Right ventricle myocardium inferior (tissue), 1 donor: ENCODE data around the gene ACTRT2. TPM values are rescaled to one million over a fixed set of nuclear protein-coding genes. Genes with fewer than 3 reads are reported as not detected.

Source experiments
- ATAC-seq: fragments of 200-7000 bp; cut with Tn5 transposase; one replicate; pipeline ENCODE4 v1.9.1; 2020; ENCODE audit warnings: mild to moderate bottlenecking, moderate library complexity
- DNase-seq: peaks from one replicate; pipeline ENCODE4 v3.0.0; 2021; ENCODE audit errors: missing footprints
- intact Hi-C: fragments of 100-400 bp; cut with DNase I; formaldehyde crosslinking; loops from one replicate; pipeline ENCODE4 v1.11.0; 2022
- long read RNA-seq: library from polyadenylated mRNA; unstranded; transcript quantifications from one replicate; pipeline ENCODE4 v2.0.0, GENCODE V29; 2021
- total RNA-seq: library from RNA; stranded (reverse); fragmentation: NEBNext Ultra II Directional; extraction: Animal tissue kit (Norgen Biotek cat#: 25700); gene quantifications from one replicate; pipeline ENCODE4 v1.2.1, GENCODE V29; 2021
- donor health status: DM: no; HTN: yes; CAD: no; lungs with severe emphysema.

ACTRT2 gene
- not detected for total RNA-seq
- long read RNA-seq: 0 reads

- intact Hi-C loops: no loop called here
- peak; percentile 39 for DNase-seq
- no peak for ATAC-seq
Measured at GRCh38 chr1:3021233-3021671, at the start of gene ACTRT2. ACTRT2 (plus strand) TSS chr1:3021467; CDS start chr1:3021687, 220 bp downstream.

DNA sequence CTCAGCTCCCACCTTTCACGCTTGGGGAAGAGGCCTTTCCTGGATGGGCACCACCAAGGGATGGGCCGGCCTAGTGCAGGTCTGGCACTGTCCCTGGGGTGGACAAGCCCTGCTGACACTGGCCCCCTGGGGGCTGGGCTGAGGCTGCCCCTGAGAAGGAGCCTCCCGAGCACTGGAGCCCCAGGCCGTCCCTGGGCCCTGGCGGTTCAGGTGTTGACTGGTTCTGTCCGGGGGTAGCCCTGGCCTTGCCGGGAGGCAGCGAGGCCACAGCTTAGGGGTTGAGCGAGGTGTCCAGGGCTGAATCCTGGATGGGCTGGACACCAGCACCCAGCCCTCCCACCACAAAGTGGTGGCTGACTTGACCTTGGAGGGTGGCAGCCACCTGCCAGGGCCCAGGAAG is 49.7 kb upstream of the ACTRT2 start:
- DNase-seq: no peak
- intact Hi-C loops: no loop called here
- no peak for ATAC-seq

DNA sequence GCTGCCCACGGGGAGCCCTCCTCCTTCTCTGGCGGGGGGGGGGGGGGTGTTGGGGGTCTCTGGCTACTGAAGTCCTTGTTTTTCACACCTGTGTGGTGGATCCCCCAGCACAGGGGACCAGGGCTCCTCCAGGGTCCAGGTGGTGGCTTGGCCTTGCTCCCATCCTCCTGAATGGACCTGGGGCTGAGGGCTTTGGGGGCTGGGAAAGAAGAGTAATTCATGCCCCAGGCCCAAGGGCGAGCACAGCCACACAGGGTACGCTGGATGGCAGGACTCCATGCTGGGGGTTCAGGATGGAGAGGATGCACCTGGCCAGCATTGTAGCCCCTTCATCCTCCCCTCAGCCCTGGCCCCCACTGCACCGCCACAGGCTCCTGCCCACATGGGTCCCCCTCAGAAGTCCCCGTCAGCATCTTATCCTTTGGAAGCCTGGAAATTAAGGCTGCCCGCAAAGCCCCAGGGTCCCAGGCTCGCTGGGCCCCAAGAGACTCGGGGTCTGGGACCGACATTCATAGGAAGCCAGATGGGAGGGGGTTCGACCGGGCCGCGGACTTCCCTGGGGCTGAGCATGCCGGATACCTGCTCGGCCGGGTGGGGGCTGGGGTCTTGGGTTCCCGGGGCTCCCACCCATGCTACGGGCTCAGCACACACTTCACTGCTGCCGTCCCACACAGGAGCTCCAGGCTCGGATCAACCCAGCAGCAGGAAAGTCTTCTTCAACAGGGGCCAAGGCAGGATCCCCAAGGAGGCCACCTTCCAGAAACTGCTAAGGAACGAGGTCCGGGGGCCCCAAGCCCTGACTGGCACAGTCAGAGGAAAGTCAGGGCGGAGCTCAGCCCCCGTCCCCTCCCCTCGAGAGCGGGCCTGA is 49.0 kb upstream of the ACTRT2 start:
- DNase-seq (peak; percentile 41), ATAC-seq (no peak)
- intact Hi-C loops: no loop called here

GRCh38 chr1:2972879-2973575 is 48.2 kb upstream of the ACTRT2 start:
- intact Hi-C loops: no loop called here
- no peak for ATAC-seq
- no peak for DNase-seq

- intact Hi-C loops: no loop called here
- ATAC-seq (peak; percentile 13), DNase-seq (peak; percentile 44)
Measured at GRCh38 chr1:2973601-2974593, 47.4 kb upstream of the ACTRT2 start.

DNA sequence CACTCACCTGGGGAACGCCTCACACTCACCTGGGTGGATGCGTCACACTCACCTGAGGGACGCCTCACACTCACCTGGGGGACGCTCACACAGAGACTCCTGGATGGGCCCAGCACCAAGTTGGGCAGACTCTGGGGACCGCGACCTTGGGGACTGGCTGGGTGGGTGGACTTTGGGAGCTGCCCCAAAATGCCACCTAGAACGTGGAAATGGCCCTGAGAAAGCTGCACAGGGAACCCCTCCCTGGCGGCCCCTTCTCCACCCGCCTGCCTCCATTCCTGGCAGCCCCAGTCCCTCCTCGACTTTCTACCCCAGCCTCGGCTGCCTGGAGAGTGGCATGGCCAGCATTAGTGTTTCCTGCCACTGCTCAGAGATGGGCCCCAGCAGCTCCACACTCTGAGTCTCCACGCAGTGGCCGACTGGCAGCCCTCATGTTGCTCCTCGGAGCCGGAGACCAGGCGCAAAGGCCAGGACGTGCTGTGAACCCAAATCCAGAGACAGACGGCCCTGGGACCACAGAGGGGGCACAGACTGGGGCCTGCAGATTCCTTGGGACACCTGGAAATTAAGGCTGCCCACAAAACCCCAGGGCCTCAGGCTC is 46.5 kb upstream of the ACTRT2 start:
- DNase-seq: peak; percentile 50
- ATAC-seq: no peak
- intact Hi-C loops: no loop called here

DNA sequence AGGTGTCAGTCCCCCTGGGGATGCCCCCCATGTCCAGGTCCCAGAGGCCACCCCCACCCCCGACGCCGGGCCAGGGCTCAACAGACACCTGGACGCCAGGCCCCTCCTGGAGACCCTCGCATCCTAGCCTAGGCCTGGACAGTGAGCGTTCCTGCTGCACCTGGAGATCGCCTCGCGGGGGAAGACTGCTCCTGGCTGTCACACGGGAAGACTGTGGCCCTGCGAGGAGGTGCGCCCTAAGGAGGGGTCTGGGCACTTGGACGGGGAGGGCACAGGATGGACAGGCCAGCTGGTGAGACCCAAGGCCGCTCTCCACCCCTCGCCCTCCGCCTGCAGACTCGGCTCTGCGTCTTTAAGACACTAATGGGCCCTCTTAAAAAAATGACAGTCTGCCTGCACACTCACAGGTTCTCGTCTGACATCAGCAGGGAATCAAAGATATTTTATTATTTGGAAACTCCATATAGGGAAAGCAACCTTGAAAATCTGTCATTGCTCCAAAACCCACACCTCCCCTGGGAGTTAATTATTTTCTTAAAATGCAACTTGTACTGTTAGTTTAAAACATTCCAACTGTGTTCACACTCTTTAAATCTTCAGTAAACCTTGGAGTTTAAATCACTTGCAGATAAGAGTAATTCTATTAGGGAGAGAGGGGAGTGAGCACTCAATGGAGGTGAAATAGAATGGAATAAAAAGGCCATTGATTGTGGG is 45.6 kb upstream of the ACTRT2 start:
- intact Hi-C loops: no loop called here
- no peak for ATAC-seq

GRCh38 chr1:2976180-2976562 is 45.1 kb upstream of the ACTRT2 start:
- intact Hi-C loops: no loop called here
- peak; percentile 66 for DNase-seq
- ATAC-seq: no peak

More for the DNA sequence above, 45.6 kb upstream of the ACTRT2 start:
- DNase-seq: peak; percentile 55

DNA sequence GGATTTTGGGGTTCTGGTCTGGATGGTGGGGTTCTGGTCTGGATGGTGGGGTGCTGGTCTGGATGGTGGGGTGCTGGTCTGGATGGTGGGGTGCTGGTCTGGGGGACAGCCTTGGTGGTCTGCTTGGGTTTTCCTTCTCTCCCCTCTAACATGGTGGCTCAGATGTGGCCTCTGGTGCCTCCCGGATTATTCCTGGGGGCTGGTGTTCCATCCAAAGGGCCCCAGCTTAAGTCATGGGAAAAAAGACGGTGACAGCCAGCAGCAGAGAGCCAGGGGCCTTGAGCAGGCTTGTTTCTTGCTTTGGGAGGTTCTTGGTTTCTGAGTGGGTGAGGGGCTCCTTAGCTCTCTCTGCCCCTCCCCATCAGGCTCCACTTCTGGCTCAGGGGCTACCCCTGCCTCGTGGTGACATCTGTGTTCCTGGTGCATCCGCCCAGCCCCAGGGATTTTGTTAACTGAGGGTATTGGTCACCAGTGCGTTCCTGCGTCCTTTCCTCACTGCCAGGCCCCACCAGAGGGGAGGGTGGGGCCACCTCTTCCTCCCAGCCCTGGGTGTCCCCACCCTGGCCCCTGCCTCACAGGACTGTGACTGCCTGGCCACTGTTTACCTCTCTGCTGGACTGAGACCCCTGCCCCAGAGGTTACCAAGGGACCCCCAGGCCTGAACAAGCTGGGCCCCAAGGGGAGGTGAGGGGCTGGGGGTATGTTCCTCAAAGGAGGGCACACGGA is 43.2 kb upstream of the ACTRT2 start:
- no peak for DNase-seq
- ATAC-seq: no peak
- intact Hi-C loops: no loop called here

GRCh38 chr1:2978691-2979190 is 42.5 kb upstream of the ACTRT2 start:
- ATAC-seq: no peak
- intact Hi-C loops: no loop called here

DNA sequence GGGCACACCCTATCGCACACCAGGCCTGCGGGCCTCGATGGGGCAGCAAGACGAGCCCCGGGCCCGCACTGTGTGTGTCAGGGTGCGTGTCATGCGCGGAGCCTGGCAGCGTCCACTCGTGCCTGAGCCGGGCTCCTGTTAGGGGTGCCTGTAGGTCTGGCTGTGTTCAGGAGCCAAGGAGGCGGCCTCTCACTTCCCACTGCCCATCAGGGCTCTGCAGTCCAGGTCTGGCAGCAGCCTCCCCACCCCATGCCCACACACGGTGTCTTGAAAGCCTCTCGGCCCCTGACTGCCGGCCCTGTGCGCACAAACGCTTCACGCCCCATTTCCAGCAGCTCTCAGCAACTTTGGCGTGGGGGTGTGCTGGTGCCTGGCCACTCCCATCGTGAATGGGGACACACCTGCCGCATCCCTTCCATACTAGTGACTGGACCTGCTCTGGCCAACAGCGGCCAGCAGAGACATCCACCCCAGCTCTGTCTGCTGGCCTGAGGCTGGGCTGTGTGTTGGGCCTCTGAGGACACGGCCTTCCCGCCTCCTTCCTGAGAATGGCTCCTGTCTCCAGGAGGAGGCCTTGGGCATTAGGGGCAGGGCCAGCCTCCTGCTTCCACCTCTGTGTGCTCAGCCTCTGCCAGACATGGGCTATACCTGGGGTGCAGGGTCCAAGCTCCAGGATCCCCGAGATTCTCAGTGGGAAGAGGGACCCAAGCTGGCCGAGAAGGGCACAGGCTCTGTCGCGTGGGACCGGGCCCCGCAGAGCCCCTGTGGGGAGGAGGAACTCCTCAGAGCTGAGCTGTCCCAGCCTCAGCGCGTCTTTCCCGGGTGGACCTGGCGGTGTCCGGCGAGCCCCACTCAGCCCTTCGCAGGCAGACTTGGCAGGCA is 41.8 kb upstream of the ACTRT2 start:
- DNase-seq (peak; percentile 63), ATAC-seq (no peak)
- intact Hi-C loops: no loop called here

More at GRCh38 chr1:2978691-2979190, 42.5 kb upstream of the ACTRT2 start:
- DNase-seq: no peak

- ATAC-seq: no peak
- DNase-seq: peak; percentile 42
Measured at GRCh38 chr1:2980073-2980791, 41.0 kb upstream of the ACTRT2 start.

GRCh38 chr1:2980849-2981248 is 40.4 kb upstream of the ACTRT2 start:
- intact Hi-C loops: no loop called here
- DNase-seq: peak; percentile 34
- ATAC-seq: no peak

More at GRCh38 chr1:2980073-2980791, 41.0 kb upstream of the ACTRT2 start:
- intact Hi-C loops: no loop called here

DNA sequence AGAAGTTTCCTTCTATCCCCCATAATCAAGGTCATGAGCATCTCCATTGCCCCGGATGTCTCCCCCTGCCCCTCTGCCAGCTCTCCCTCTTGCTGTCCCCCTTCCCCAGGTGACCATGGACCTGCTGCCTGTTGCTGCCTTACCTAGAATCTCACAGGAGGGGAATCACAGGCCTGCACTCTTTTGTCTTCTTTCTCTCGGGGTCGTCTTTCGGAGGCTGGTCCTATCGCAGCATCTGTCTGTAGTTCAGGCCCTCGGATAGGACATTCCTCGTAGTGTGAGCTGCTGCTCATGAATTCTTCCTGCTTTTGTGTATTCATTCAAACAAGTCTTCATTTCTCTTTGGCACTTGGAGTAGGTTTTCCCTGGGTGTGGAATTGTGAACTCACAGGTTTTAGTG is 39.9 kb upstream of the ACTRT2 start:
- DNase-seq (no peak), ATAC-seq (no peak)
- intact Hi-C loops: no loop called here

DNA sequence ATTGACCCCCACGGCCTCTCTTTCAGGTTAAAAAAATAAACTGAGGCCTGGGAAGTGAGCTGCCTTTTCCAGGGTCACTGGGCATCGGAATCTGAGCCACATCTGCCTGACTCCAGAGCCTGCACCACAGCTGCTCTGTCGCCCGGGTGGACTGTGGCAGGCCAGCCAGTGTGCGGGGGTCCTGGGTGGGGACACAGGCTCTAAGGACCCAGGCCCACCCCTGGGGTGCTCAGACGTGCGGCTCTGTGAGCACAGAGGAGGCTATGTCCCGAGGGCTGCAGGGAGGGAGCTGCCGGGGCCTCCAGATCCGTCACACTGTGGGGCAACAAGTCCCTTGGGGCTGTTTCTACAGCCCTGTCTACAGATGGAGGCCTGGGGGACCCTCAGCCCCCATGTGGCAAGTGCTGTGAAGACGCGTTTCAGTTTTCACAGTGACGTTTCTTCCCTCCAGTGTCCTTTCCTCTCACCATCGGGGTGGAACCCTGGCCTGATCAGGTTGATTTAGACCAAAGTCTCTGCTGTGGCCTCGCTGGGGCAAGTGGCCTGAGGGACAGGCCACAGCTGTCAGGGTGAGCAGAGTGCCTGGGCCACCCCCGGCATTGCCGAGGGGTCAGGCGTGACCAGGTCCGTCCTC is 39.2 kb upstream of the ACTRT2 start:
- intact Hi-C loops: no loop called here
- peak; percentile 50 for DNase-seq
- ATAC-seq: no peak
